Medulla oblongata (tissue), 1 donor: ENCODE data around the gene FHIT.
"Not testable (repeated sequence)": the region's sequence is repeated elsewhere in the genome, so short reads cannot be mapped to it uniquely, and the experiment has no call there.

Experiments
- DNase-seq: peaks from one replicate; pipeline ENCODE4 v3.0.0-alpha.2; 2015; ENCODE audit errors: extremely low spot score

The FHIT gene

DNA sequence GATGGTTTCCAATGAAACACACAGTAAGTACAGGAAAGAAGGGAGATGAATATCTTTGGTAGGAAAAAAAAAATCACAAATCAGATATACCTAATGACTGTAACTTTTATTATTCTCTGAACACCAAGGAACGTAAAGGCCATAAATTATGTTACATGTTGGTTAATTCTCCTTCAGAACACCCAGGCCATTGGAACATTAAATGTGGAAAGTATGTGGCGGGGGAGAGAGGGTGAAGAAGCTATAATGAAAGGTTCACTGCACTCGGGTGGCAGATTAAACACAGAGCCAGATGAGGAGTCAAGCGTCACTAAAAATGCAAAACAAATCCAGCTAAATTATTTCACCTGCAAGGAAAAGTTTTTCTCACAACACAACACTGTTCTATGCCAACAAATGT, 193.8 kb downstream of the FHIT start:
- no peak for DNase-seq

DNA sequence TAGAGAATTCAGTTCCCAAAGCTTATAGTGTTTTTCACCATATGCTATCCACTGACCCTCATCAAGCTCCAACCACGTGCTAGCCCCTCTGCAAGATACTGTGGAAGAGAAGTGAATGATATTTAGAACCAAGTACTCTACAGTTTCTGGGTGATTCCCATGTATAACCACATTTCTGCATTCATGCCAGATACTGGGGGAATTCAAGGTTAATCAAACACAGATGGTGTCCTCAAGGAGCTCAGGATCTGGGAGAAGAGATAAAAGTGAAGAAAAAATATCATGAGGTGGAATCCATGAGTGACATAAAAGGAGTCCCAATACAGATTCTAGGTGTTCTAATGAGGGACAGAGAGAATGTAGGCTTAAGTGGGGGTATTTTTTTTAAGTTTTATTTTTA, 195.8 kb downstream of the FHIT start:
- DNase-seq, result no peak

DNA sequence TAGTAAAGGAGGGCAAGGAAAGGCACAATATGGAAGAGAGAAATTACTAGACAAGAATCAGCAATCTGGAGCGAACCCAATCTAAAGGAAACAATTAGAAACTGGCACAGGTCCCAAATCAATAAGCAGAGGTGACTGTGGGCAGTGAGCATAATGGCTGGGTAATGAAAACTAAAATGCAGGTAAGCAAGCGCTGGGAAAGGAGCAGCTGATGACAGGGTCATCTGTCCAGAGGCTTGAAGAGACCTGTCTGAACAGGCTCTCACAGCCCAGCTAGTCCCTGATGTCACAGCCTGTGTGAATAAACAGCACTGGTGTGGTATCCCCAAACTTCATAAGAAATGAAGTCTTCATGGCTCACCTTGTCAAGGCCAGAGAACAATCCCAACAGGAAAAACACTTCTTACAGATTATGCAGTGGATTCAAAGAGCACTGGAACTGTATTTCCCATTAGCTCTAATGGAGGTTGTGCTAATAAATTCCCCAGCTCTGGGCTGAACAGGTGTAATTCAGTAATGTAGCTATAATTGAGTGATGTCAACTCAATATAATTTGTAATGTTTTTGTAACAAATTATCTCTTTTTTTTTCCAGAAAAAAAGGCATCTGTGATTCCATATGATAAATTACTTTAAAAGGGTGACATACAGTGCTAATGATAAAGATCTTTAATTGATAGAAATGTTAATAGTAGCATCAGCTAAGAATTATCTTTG, 197.3 kb downstream of the FHIT start:
- DNase-seq, result no peak

DNA sequence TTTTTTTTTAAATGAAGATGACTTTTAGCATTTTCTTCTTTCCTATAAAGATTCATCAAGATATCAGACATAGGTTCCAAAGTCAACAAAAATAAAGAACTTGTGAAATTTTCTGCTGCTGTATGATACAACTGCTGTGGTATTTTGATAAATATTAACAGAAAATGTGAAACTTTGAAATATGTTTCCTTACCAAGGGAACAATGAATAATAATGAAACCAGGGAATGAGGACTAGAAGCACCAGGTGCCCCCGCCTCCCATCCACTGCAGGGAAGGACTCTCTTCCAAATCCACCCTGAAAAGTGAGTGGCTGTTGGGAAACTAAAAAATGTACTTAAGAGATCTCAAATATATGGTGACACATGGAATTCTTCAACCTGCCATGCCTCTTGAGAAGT, 198.4 kb downstream of the FHIT start:
- DNase-seq, result no peak

DNA sequence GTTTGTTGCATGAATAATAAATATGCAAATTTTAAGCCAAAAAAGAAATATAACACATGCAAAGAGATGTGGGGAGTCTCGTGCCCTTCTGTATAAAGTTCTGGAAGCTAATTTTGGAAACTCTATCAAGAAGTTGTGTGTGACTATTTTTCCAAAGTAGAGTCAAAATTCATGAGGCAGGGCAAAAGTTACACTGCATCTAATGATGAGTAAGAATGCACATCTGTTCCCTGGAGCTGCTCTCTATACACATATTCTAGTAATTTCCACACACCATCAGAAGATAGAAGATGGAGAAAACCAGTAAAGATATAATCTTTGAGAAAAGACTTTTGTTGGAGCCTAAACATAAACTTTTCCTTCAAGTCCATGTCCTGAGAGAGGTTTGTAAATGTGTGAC, 199.6 kb downstream of the FHIT start:
- DNase-seq, result no peak

DNA sequence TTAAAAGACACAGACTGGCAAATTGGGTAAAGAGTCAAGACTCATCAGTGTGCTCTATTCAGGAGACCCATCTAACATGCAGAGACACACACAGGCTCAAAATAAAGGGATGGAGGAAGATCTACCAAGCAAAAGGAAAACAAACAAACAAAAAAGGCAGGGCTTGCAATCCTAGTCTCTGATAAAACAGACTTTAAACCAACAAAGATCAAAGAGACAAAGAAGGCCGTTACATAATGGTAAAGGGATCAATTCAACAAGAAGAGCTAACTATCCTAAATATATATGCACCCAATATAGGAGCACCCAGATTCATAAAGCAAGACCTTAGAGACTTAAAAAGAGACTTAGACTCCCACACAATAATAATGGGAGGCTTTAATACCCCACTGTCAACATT, 206.1 kb downstream of the FHIT start:
- DNase-seq, result not testable (repeated sequence)

DNA sequence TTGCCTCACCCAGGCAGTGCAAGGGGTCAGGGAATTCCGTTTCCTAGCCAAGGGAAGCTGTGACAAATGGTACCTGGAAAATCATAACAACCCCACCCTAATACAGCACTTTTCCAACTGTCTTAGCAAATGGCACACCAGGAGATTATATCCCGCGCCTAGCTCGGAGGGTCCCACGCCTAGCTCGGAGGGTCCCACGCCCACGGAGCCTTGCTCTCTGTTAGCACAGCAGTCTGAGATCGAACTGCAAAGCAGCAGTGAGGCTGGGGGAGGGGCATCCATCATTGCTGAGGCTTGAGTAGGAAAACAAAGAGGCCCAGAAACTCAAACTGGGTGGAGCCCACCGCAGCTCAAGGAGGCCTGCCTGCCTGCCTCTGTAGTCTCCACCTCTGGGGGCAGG, 208.1 kb downstream of the FHIT start:
- DNase-seq, result no peak

DNA sequence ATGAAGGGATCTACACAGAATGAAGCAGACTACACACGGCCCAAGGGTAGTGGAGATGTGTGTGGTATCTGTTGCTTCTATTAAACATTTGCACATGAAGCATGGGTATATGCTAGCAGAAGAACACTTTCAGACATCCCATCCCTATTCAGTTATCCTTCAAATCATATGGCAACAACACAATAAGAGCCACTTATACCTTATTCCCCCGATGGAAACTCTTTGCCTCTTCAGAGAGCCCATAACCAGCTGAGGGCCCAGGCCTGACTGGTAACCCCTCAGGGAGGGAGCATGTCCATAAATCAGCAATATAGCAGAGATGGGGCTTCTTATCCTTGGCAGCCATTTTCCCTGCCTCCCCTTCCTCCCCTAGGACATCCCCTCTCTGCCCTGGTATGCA, 210.6 kb downstream of the FHIT start:
- no peak for DNase-seq

DNA sequence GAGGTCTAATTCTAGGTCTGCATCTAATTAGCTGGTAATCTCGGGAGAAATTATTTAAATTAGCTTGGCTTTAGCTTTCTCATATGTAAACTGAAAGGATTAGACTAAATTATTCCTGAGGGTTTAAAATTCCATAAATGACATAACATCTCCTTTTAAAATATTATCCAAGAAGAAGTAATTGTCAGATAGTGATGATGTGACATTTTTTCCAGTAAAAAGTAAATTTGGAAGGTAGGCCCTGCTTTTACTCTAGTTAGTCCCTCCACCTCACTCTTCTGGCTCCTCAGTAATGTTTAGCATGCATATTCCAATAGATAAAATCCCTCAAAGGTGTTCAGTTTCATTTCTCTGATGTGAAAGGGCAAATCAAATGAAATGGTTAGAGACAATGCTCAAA, 215.7 kb downstream of the FHIT start:
- no peak for DNase-seq

DNA sequence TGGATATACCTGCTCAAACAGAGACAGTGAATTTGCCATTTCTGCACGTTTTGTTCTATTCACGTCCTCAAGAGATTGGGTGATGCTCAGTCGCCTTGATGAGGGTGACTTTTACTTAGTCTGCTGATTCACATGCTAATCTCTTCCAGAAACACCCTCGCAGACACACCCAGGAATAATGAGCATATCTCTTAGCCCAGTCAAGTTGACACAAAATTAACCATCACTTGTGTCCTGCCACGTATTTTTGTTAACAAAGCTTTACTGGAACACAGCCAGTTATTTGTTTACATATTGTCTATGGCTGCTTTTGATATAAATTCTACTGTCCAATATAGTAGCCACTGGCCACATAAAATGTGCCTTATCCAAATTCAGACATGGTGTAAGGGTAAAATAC, 218.3 kb downstream of the FHIT start:
- DNase-seq, result no peak

DNA sequence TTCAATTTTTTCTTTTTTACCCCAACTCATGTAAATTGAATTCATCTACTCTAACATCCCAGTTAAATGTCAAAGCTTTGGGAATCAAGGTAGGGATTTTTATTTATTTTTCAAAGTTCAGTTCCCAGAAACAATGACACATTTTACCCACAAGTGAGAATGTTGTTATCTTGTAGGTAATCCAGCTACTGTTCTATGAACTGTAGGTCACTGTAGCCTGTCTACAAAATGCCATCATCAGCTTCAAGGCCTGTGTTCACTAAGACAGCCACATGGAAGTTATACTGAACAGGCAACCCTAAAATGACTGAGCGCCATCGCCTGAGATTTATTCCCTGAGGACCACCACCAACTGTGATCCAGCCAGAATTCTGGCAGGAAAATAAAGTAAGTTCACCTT, 219.7 kb downstream of the FHIT start:
- no peak for DNase-seq

DNA sequence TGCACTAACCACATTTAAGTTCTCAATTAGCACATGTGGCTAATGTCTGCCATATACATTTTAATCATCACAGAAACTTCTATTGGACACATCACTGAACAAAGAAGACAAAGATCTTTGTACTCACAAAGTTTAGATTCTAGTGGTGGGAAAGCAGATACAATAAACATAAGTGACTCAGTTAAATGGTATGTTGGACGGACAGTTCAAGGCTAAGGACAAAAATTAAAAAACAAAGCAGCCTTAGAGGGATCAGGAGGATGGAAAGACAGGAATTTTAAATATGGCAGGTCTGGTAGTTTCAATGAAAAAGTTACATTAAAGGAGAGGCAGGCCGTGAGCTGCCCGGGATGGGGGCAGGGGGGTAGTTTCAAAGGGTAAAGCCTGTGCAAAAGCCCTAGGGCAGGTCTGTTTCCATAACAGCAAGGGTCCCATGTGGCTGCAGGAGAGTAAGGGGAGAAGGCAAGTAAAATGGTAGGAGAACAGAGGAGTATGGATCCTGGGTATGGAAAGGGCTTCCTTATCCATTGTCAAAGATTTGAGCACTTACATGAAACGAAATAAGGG, 220.7 kb downstream of the FHIT start:
- no peak for DNase-seq

DNA sequence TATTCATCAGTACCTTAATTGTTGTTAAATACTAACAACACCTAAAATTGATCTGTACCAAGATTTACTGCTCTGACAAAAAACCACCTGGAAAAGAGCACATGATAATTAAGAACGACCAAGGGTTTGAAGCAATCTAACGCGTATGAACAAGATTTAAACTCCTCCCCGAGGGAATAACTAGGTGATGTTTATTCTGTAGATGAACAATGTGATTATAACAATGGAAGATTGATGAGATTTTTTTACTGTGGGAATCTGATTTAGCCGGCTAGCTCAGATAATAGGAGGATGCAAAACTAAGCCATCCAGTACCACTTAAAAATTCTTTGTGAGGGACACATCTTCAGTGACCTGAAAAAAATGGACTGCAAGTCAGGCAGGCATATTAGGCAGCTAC, 222.1 kb downstream of the FHIT start:
- DNase-seq, result no peak

DNA sequence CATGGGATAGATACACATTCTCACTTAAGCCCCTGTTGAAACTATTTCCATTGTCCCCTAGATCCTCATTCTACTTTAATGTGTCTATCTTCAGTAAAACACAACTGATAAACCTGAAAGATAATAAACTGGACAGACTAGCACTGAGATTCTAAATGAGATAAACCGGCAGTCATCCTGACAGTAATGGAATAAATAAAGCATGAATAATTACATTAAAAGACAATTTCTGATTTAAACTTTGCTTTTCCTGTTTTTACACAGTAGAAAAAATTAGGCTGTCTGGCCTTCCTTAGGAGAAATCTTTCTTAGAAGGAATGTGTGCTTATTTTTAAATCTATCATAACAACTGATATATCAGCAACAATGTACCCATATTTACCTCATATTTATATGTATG, 232.4 kb downstream of the FHIT start:
- no peak for DNase-seq

DNA sequence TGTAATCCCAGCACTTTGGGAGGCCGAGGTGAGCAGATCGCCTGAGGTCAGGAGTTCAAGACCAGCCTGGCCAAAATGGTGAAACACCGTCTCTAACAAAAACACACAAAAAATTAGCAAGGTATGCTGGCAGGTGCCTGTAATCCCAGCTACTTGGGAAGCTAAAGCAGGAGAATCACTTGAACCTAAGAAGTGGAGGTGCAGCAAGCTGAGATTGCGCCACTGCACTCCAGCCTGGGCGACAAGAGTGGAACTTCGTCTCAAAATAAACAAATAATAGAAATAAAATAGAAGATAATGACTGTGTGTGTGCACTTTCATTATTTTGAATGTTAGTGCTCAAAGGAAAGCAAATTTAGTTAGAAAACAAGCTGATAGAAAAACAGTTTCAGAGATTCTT, 234.2 kb downstream of the FHIT start:
- not testable (repeated sequence) for DNase-seq

DNA sequence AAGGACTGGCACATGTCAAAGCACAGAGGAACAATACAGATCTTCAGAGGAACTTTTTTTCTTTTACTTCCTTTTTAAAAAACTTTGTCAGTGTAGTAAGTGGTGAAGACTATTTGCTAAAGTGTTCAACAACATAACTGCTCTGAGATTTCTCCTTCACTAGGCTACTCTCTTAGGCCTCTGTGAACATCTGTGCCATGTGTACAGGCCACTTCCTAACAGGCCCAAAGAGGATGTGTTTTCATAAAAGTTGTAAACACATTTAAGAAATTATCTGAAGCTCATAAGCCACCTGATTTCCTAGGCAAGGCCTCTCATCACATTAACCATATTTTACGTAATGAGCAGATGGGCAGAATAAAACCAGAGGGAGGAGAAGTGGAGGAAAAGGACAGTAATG, 235.4 kb downstream of the FHIT start:
- DNase-seq, result no peak

DNA sequence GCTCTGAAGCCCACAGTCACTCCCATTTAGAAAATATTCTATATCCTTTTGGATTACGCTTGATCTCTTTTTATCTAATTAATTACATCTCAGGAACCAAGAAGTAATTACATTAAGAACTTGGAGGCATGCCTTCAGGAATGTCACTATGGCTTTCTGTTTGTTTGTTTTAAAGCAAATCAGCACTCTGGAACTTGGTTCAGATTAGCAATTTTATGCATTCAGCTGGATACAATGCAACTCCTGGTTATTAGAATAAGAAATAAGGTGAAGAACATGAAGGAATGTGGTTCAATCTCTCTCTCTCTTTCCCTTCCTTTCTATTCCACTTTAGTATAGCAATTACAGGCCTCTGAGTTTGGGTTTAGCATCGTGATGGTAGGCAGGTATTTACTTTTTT, 235.8 kb downstream of the FHIT start:
- DNase-seq, result no peak

DNA sequence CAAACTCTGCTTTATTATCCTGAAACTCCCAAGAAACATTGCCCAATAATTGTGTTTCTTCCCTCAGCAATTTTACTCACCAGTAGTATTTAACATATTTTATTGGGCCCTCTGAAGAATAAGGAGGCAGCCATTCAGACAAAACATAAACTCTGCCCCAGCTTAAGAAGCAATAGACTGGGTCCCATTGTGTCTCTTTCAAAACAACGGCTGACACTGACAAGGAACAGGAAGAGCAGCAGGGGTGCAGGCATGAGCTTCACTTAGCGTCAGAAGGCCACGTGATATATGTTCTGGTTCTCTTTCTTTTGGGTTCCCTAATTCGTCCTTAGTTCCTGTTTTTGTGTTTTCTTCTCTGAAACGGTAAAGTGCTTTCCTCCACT, 242.3 kb downstream of the FHIT start:
- DNase-seq, result peak; percentile 87

DNA sequence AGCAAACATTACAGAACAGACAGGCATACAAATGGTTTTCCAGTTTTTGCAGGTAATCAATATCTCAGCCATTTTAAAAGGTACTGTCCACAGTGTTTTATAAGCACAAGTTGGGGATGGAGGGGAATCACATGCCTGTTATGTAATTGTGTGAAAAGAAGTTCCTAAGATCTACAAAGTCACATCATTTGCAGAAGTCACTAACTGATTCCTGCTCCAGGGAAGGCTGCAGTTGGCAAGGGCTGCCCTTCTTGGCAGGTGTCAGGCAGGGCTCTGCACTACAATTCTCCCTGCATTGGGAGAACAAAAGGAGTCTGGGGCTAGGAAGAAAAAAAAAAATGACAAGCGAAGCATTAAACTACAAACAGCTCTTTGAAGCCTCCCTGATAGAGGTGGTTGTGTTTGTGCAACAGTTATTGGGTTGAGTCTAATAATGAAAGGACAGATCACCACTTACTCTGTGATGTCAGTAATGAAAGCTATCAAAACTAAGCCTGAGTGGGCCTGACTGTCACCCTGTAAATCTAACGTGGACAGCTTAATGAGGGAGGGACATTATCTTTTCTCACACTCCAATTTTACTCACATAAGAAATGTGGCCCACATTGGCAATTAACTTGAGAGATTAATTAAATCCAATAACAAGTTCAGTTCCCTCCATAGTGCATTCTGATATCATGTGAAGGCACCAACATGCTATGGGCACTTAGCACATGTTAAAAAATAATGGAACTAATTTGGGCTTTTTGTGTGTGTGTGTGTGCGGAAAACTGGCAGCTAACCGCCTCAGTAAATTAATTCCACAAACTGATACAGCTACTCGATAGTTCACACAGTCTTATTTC, 242.9 kb downstream of the FHIT start:
- peak; percentile 42 for DNase-seq

DNA sequence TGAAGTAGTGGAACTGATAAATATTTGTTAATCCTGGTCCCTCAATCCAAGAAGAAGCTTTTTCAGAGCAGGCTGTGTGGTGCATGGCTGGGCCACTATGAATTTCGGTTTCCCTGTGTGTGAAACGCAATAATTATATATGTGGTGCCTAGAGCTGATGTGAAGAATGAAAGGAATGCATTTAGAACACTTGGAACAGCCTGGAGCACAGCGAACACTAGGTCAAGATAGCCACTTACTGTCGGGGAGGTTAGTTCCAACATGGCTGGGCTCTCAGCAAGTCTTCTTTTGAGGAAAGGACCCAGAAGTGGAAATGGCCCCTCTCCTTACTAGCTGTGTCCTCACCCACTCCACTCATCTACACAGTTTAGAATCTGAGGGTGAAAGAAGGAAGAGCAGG, 245.7 kb downstream of the FHIT start:
- DNase-seq, result no peak

DNA sequence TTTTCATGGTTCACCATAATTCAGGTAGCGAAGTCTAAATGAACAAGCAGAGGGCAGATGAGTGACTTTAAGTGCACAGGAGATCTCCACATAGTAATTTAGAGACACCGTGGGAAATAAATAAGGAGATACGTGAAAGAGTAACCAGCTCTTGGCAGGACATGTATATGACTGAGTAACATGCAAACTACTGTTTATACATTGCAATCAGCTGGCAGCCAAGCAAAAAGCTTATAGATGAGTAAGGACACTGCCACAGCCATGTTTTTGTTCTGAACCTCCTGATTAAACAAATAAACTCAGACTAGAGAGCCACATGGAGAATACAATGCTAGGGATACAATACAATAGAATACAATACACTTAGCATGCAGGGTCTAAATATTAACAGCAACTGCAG, 252.4 kb downstream of the FHIT start:
- DNase-seq, result no peak

DNA sequence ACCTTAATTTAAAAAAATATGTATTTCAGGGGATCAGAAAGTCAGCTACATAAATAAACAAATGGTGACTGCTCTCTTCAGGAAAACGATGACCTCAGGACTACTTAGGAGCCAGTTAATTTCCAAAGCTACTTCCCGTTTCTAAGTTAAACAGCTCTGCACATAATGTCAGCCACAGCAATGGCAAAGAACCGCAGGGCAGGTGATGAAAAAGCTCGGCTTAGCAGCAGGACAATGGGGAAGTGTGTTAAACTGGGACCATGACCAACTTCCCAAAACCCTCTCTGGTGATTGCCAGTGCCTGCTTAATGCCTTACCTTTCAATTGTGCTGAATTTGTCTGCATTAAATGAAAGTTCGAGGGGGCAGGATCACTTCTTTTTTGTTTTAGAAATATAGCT, 258.9 kb downstream of the FHIT start:
- DNase-seq, result peak; percentile 55

DNA sequence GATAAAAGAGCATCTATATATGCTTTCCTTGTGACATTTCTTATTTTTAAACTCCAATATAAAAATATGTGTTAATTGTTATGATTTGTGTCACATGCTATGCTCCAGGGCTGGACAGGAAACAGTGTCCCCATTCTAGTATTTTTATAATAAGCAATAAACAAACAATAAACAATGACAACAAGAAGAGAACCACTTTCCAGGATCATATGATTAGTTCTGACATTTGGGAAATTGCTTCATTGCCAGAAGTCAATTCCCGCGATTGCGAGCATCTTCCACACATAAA, 260.9 kb downstream of the FHIT start:
- DNase-seq, result no peak
